HFFc6 (cell line): ENCODE data around the gene BRINP3. TPM values are rescaled to one million over a fixed set of nuclear protein-coding genes. Genes with fewer than 3 reads are reported as not detected.

Experiments used
- DNase-seq: peaks from one replicate; pipeline ENCODE4 v3.0.0-alpha.2; 2018
- H3K27ac Mint-ChIP-seq: 2 replicates; pipeline ENCODE4 v1.8.0; 2020; ENCODE audit warnings: mild to moderate bottlenecking, mixed read lengths
- H3K27me3 Mint-ChIP-seq: 2 replicates; pipeline ENCODE4 v1.8.0; 2021; ENCODE audit warnings: mild to moderate bottlenecking, moderate library complexity, mixed read lengths; ENCODE audit not compliant: insufficient read depth
- H3K36me3 Mint-ChIP-seq: 2 replicates; pipeline ENCODE4 v1.8.0; 2021; ENCODE audit warnings: low read depth, mixed read lengths
- H3K4me1 Mint-ChIP-seq: 2 replicates; pipeline ENCODE4 v1.8.0; 2020; ENCODE audit warnings: low read depth, mixed read lengths
- H3K4me3 Mint-ChIP-seq: 2 replicates; pipeline ENCODE4 v1.8.0; 2020; ENCODE audit warnings: mild to moderate bottlenecking, moderate library complexity, mixed read lengths
- H3K9me3 Mint-ChIP-seq: 2 replicates; pipeline ENCODE4 v1.8.0; 2020; ENCODE audit warnings: mild to moderate bottlenecking, mixed read lengths
- CTCF ChIP-seq: fragments of 200-600 bp; sonication (generic); IDR thresholded peaks from 2 replicates; pipeline ENCODE4 v1.5.0; 2021; ENCODE audit warnings: antibody characterized with exemption, mild to moderate bottlenecking
- total RNA-seq, 6 experiments: library from RNA; stranded (reverse); fragmentation: NEBNext Ultra II Directional; extraction: Animal tissue kit (Norgen Biotek cat#: 25700); gene quantifications; 2 replicates in 1 of 6; 3 replicates in 5 of 6; pipeline ENCODE4 v1.2.3, GENCODE V29; 2021

Gene BRINP3
- total RNA-seq, 6 experiments from 2014 or later: not detected

GRCh38 chr1:190327271-190327670 lies 150.4 kb downstream of the BRINP3 start:
- peaks cover 40% of the 10 kb centered on the region for H3K9me3 Mint-ChIP-seq
- no peak for TF ChIP-seq CTCF
- no peaks in the 10 kb centered on the region for H3K36me3 Mint-ChIP-seq
- H3K27ac Mint-ChIP-seq: no peak overlapping the region
- H3K4me1 Mint-ChIP-seq: no peaks in the 10 kb centered on the region
- no peak for DNase-seq
- no peaks in the 10 kb centered on the region for H3K27me3 Mint-ChIP-seq
- H3K4me3 Mint-ChIP-seq: no peak overlapping the region

- Mint-ChIP-seq H3K4me1 (no peaks in the 10 kb centered on the region), H3K27me3 (no peaks in the 10 kb centered on the region), H3K9me3 (peaks cover 28% of the 10 kb centered on the region), H3K4me3 (no peak overlapping the region), H3K27ac (no peak overlapping the region), H3K36me3 (no peaks in the 10 kb centered on the region)
- DNase-seq: no peak
- TF ChIP-seq CTCF: no peak
These were observed 154.1 kb downstream of the BRINP3 start for GRCh38 chr1:190323530-190323929.

GRCh38 chr1:190322274-190322673 lies 155.4 kb downstream of the BRINP3 start:
- no peaks in the 10 kb centered on the region for H3K27me3 Mint-ChIP-seq
- no peak for DNase-seq
- no peak for TF ChIP-seq CTCF
- H3K36me3 Mint-ChIP-seq: no peaks in the 10 kb centered on the region
- no peaks in the 10 kb centered on the region for H3K4me1 Mint-ChIP-seq
- H3K9me3 Mint-ChIP-seq: peaks cover 18% of the 10 kb centered on the region
- H3K4me3 Mint-ChIP-seq: no peak overlapping the region
- no peak overlapping the region for H3K27ac Mint-ChIP-seq

GRCh38 chr1:190320952-190321351 lies 156.7 kb downstream of the BRINP3 start:
- peaks cover 11% of the 10 kb centered on the region for H3K9me3 Mint-ChIP-seq
- H3K4me1 Mint-ChIP-seq: no peaks in the 10 kb centered on the region
- H3K27ac Mint-ChIP-seq: no peak overlapping the region
- no peak for DNase-seq
- H3K36me3 Mint-ChIP-seq: no peaks in the 10 kb centered on the region
- no peaks in the 10 kb centered on the region for H3K27me3 Mint-ChIP-seq
- no peak overlapping the region for H3K4me3 Mint-ChIP-seq
- no peak for TF ChIP-seq CTCF

GRCh38 chr1:190312763-190313162 lies 164.9 kb downstream of the BRINP3 start:
- H3K4me1 Mint-ChIP-seq: no peaks in the 10 kb centered on the region
- no peak for DNase-seq
- no peak overlapping the region for H3K27ac Mint-ChIP-seq
- TF ChIP-seq CTCF: no peak
- no peaks in the 10 kb centered on the region for H3K36me3 Mint-ChIP-seq
- peaks cover 34% of the 10 kb centered on the region for H3K9me3 Mint-ChIP-seq
- no peak overlapping the region for H3K4me3 Mint-ChIP-seq
- H3K27me3 Mint-ChIP-seq: no peaks in the 10 kb centered on the region

- Mint-ChIP-seq H3K4me3 (no peak overlapping the region), H3K27ac (no peak overlapping the region)
These were observed 174.2 kb downstream of the BRINP3 start for GRCh38 chr1:190303501-190303900.

More at GRCh38 chr1:190303501-190303900, 174.2 kb downstream of the BRINP3 start:
- Mint-ChIP-seq H3K4me1 (no peaks in the 10 kb centered on the region), H3K36me3 (no peaks in the 10 kb centered on the region), H3K9me3 (peaks cover 24% of the 10 kb centered on the region), H3K27me3 (no peaks in the 10 kb centered on the region)
- no peak for TF ChIP-seq CTCF
- no peak for DNase-seq
